AG10803 (cell line): Measurements from ENCODE around the gene SLC4A5.

ENCODE experiments used
- DNase-seq: peaks from one replicate; pipeline ENCODE4 v3.0.0; 2010; ENCODE audit warnings: low read depth
- H3K4me3 ChIP-seq: 2 replicates; pipeline ENCODE4 v1.5.1; 2011; ENCODE audit warnings: mild to moderate bottlenecking, low read length, control low read depth
- TF ChIP-seq, protein P1 (sequence below): conservative IDR thresholded peaks from 2 replicates; pipeline ENCODE4 v1.5.1; 2011; ENCODE audit warnings: mild to moderate bottlenecking, low read length, control low read depth, inconsistent platforms

Gene SLC4A5

DNA sequence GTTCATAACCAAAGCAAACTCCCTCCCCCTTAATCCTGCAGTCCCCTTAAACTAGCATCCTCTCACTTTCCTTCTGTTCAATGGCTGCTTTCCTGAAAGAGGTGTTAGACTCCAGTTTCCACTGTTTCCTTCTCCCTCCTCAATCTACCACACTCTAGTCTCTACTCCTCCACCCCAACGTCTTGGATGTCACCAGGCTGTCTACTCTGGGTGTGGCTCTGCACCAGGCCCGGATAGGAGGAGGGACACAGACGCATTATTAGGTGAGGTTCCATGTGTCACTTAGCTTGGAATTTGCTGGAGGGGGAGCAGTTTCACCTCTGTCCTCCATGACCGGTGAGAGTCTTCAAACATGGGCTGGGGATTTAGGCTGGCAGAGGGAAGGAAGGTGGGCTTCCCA lies 83.5 kb downstream of the SLC4A5 start:
- no peak for DNase-seq
- TF ChIP-seq, protein P1, sequence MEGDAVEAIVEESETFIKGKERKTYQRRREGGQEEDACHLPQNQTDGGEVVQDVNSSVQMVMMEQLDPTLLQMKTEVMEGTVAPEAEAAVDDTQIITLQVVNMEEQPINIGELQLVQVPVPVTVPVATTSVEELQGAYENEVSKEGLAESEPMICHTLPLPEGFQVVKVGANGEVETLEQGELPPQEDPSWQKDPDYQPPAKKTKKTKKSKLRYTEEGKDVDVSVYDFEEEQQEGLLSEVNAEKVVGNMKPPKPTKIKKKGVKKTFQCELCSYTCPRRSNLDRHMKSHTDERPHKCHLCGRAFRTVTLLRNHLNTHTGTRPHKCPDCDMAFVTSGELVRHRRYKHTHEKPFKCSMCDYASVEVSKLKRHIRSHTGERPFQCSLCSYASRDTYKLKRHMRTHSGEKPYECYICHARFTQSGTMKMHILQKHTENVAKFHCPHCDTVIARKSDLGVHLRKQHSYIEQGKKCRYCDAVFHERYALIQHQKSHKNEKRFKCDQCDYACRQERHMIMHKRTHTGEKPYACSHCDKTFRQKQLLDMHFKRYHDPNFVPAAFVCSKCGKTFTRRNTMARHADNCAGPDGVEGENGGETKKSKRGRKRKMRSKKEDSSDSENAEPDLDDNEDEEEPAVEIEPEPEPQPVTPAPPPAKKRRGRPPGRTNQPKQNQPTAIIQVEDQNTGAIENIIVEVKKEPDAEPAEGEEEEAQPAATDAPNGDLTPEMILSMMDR = no peak
- no peak overlapping the region for H3K4me3 ChIP-seq

DNA sequence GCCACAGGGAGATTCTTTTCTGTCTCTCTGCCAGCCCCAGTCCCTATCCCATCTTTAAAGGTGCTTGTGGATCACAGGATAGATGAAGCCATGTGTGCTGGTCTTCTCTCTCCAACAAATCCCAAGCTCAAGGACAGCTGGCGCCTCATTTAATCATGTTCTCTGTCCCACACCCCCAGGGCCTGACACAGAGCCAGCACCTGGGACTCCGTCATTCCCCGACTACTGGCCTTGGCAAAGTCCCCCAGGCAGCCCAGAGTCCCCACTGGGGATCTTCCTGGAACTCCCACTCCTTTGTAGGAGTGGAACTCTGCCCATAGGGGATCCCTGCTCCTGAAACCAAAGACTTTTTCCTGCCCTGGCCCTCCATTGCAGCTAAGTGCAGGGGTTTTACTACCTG lies 84.0 kb downstream of the SLC4A5 start:
- no peak for DNase-seq
- H3K4me3 ChIP-seq = no peak overlapping the region
- TF ChIP-seq, protein P1 = no peak

DNA sequence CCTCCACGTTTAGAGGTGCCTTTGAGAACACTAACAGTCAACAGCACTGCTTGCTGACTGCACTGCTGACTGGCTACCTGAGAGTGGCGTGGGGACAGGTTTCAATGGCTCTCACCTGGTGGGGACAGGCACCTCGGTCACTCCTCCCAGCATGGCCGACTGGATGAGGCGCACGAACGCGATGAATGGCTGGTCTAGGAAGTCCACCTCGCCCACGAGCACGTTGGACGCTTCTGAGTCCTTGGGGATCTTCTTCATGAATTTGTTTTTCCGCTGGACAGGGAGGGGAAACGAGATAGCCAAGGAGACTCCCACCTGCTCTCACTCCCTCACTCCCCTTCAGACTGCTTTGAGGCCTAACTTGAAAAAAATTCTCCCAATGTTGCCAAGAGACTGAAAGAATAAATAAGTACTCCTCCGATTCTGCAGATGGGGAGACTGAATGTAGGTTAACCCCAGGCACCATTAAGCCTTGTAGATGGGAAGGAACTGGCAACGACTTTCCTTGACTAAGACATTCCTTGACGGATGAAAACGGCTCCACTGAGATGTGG lies 87.5 kb downstream of the SLC4A5 start:
- H3K4me3 ChIP-seq = no peak overlapping the region
- TF ChIP-seq, protein P1 = no peak
- no peak for DNase-seq

DNA sequence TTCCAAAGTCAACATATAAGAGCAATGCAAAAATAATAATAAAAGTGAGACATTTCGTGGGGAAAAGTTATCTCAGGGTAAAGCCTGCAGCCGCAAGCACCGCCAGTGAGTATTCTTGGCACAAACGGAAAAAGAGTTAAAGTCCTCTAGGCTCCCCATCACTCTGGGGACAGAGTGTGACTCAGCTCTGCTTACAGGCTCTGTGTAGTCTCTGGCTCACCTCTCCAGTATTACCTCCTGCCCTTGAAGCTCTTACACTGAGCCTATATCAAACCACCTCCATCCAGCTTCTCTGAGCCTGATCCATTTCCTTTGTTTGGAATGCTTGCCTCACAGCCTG lies 89.3 kb downstream of the SLC4A5 start:
- TF ChIP-seq, protein P1 = no peak

DNA sequence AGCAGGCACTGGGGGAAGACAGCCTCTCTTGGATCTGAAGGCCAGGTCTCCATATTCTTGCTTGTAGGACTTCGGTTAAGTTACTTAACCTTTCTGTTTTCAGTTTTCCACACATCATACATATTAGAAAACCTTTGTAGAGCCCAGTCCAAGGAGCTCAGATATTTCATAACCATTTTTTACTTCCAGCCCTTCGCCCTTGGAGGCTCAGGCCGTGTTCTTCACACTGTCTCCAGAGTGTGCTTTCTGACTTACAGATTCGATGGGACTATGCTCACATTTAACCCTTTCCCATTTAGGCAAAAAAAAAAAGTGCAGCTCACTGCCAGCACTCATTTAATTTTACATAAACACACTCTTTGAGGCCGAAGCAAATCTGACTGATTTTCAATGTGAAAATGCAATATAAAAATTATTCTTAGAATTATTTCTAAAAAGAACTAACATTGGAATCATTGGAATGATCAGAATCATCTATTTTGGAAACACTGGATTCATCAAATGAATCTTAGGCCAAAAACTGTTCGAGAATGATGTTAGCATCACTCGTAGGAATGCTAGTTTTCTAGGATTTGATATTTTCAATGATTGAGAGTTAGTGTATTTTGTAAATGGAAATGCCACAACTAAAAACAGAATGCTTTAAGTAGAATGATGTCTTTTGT lies 89.8 kb downstream of the SLC4A5 start:
- TF ChIP-seq, protein P1 = no peak
- no peak for DNase-seq
- no peak overlapping the region for H3K4me3 ChIP-seq

More for the DNA sequence above, 89.3 kb downstream of the SLC4A5 start:
- DNase-seq = no peak
- no peak overlapping the region for H3K4me3 ChIP-seq

DNA sequence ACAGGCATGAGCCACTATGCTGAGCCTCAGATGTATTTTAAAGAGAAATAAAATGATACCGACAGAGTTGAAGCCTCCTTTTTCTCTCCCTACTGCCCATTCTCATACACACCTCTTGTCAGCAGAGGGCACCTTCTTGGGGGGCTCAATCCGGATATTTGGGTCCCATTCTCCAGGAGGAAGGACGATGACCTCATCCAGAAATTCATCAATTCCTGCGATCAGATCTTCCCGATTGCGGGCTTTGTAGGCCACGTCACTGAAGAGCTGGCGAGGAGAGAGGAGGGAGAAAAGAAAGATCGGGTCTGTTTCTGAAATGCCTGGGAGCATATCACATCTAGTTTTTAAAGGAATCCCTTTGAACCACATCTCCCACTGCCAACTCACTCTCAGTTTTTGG lies 90.4 kb downstream of the SLC4A5 start:
- TF ChIP-seq, protein P1 = no peak
- no peak overlapping the region for H3K4me3 ChIP-seq
- no peak for DNase-seq

DNA sequence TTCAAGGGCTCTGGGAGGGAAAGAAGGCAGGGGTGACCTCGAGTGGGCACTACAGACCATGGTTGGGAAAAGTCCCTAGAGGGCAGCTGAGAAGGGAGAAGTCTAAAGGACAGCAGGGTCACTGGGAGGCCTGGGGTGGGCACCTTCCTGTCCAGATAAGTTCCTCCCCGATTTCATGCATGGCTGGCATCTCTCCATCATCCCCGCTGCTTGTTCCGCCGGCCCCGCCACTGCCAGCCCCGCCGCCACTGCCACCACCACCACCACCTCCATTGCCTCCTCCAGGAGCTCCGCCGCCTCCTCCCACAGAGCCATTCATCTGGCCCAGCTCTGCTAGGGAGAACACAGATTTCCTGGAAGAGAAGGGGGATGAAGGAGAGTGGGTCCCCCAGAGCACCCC lies 91.2 kb downstream of the SLC4A5 start:
- DNase-seq = no peak
- TF ChIP-seq, protein P1 = no peak
- H3K4me3 ChIP-seq = no peak overlapping the region
